ENCODE results near the gene RBMS2.

GRCh38 chr12:56518570-56518969 lies 3.0 kb upstream of the RBMS2 start:
- TF ChIP-seq CTCF (IDR thresholded peaks at IDR 0.05; ENCODE audit: poor library complexity) (no peak), EZH2phosphoT487 (IDR thresholded peaks at IDR 0.05; ENCODE audit: low read depth, severe bottlenecking, unreplicated experiment) (no peak), EZH2 (IDR thresholded peaks at IDR 0.05; ENCODE audit: borderline replicate concordance) (no peak)

Measured in hepatocyte (in vitro differentiated cells).